ENCODE data around the gene DENND4C.

DENND4C gene

GRCh38 chr9:19201899-19202891 lies 28.3 kb upstream of the DENND4C start (continued):
- no peak for TF ChIP-seq PBX3 (CRISPR knock-in tag; IDR thresholded peaks at IDR 0.05)
- no peak for TF ChIP-seq ZBTB6 (tag by site-specific recombination; IDR thresholded peaks at IDR 0.05)
- TF ChIP-seq ZNF629 (tag by site-specific recombination; IDR thresholded peaks at IDR 0.05) = peak; percentile 23; the same call in 1 of the 2 replicates
- no peak for TF ChIP-seq PRDM2 (tag by site-specific recombination; IDR thresholded peaks at IDR 0.05; ENCODE audit: borderline replicate concordance)
- TF ChIP-seq ZNF544 (tag by site-specific recombination; IDR thresholded peaks at IDR 0.05) = no peak
- TF ChIP-seq ZNF341 (tag by site-specific recombination; IDR thresholded peaks at IDR 0.05; ENCODE audit: low read depth) = no peak
- TF ChIP-seq SALL2 (tag by site-specific recombination; IDR thresholded peaks at IDR 0.05; ENCODE audit: borderline replicate concordance) = no peak
- TF ChIP-seq ZNF558 (tag by site-specific recombination; IDR thresholded peaks at IDR 0.05) = no peak
- no peak for TF ChIP-seq ZBTB20 (tag by site-specific recombination; IDR thresholded peaks at IDR 0.05)
- TF ChIP-seq ZNF24 (tag by site-specific recombination; IDR thresholded peaks at IDR 0.05) = 0 out of 2 replicates have a peak, but pooled peaks have one; percentile 43
- TF ChIP-seq ZNF19 (tag by site-specific recombination; IDR thresholded peaks at IDR 0.05; ENCODE audit: low read depth) = no peak
- no peak for TF ChIP-seq AEBP2 (tag by site-specific recombination; IDR thresholded peaks at IDR 0.05; ENCODE audit: borderline replicate concordance)
- no peak for TF ChIP-seq ZBTB10 (tag by site-specific recombination; IDR thresholded peaks at IDR 0.05)
- no peak for TF ChIP-seq ZSCAN23 (tag by site-specific recombination; IDR thresholded peaks at IDR 0.05)
- no peak for TF ChIP-seq ZNF174 (tag by site-specific recombination; IDR thresholded peaks at IDR 0.05)
- no peak; the same call in 1 of the 2 replicates for TF ChIP-seq TRIM28 (IDR thresholded peaks at IDR 0.05; ENCODE audit: borderline replicate concordance, low read length)
- no peak for TF ChIP-seq ZNF223 (tag by site-specific recombination; IDR thresholded peaks at IDR 0.05)
- TF ChIP-seq ZNF837 (tag by site-specific recombination; IDR thresholded peaks at IDR 0.05) = no peak
- peak; percentile 62; the same call in 1 of the 2 replicates for TF ChIP-seq MEIS1 (CRISPR knock-in tag; IDR thresholded peaks at IDR 0.05; ENCODE audit: borderline replicate concordance)
- TF ChIP-seq OVOL3 (tag by site-specific recombination; IDR thresholded peaks at IDR 0.05) = no peak
- TF ChIP-seq ZNF660 (tag by site-specific recombination; IDR thresholded peaks at IDR 0.05) = no peak
- no peak for TF ChIP-seq ZNF670 (tag by site-specific recombination; IDR thresholded peaks at IDR 0.05; ENCODE audit: low read depth)
- TF ChIP-seq ZNF138 (tag by site-specific recombination; IDR thresholded peaks at IDR 0.05; ENCODE audit: borderline replicate concordance) = no peak
- TF ChIP-seq ZNF37A (tag by site-specific recombination; IDR thresholded peaks at IDR 0.05) = no peak
- TF ChIP-seq ZNF701 (tag by site-specific recombination; IDR thresholded peaks at IDR 0.05) = no peak
- TF ChIP-seq EGR2 (tag by site-specific recombination; IDR thresholded peaks at IDR 0.05; ENCODE audit: low read depth) = no peak
- TF ChIP-seq ZNF76 (tag by site-specific recombination; IDR thresholded peaks at IDR 0.05; ENCODE audit: borderline replicate concordance, low read depth) = no peak
